LNCaP clone FGC (cell line): ENCODE measurements around the gene REN.
A peak's percentile ranks its signal among the peaks of the same experiment; 100 is the strongest.

Source experiments
- DNase-seq: peaks from one replicate; pipeline ENCODE4 v3.0.0-alpha.2; 2011; ENCODE audit warnings: low read depth
- H3K4me3 ChIP-seq: 2 replicates; pipeline ENCODE4 v1.5.1; 2011; ENCODE audit warnings: mild to moderate bottlenecking, low read depth, low read length, control low read depth
- TF ChIP-seq, protein P1 (sequence below): IDR thresholded peaks from 2 replicates; pipeline ENCODE4 v1.5.1; 2012; ENCODE audit warnings: mild to moderate bottlenecking; ENCODE audit not compliant: control insufficient read depth, insufficient read depth; ENCODE audit errors: extremely low read depth

REN gene

DNA sequence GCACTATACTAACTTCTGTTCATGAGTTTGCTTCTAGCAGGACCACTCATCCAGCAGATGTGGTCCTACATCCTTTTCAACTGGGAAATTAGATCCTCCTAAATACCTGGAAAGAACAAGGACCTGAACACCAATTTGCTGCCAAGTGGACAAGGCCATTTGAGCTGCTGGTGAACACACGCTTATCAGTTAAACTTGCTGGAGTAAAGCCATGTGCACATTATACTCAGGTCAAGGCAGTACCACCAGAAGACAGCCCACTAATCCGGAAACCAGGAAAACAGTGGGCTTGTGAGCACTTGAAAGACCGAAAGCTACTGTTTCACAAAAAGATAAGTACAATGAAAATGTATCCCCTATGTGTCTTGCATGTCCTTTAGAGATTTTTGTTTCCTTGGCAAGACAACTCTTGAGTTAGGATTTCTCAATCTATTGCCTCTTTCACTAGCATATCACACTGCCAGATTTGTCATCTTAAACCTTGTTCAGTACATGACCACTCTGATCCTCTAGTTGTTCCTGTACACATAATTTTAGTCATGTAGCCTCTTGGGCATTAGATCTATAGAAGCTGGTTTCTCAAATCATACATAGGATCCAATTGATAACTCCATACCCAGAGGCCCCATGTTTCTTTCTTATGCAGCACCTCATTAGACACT, 4.5 kb upstream of the REN start:
- TF ChIP-seq, protein P1, sequence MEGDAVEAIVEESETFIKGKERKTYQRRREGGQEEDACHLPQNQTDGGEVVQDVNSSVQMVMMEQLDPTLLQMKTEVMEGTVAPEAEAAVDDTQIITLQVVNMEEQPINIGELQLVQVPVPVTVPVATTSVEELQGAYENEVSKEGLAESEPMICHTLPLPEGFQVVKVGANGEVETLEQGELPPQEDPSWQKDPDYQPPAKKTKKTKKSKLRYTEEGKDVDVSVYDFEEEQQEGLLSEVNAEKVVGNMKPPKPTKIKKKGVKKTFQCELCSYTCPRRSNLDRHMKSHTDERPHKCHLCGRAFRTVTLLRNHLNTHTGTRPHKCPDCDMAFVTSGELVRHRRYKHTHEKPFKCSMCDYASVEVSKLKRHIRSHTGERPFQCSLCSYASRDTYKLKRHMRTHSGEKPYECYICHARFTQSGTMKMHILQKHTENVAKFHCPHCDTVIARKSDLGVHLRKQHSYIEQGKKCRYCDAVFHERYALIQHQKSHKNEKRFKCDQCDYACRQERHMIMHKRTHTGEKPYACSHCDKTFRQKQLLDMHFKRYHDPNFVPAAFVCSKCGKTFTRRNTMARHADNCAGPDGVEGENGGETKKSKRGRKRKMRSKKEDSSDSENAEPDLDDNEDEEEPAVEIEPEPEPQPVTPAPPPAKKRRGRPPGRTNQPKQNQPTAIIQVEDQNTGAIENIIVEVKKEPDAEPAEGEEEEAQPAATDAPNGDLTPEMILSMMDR = no peak
- no peak overlapping the region for H3K4me3 ChIP-seq
- DNase-seq = no peak

DNA sequence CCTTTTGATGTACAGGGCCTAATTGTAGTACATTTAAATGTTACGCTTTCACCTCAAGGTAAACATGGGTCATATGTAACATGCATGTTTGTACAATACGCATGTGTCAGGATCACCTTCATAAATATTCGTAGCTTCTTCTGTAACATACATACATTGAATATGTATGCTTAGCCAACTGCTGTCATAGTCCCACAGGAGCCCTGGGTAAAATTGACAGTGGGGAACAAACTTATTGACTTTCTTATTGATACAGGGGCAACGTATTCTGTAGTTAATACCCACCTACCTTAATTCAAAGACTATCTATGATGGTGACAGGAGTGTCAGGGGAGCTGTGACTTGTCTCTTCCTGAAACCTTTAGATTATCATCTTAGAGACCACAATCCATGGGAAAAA, 3.7 kb upstream of the REN start:
- TF ChIP-seq, protein P1 = no peak
- DNase-seq = no peak
- H3K4me3 ChIP-seq = no peak overlapping the region

DNA sequence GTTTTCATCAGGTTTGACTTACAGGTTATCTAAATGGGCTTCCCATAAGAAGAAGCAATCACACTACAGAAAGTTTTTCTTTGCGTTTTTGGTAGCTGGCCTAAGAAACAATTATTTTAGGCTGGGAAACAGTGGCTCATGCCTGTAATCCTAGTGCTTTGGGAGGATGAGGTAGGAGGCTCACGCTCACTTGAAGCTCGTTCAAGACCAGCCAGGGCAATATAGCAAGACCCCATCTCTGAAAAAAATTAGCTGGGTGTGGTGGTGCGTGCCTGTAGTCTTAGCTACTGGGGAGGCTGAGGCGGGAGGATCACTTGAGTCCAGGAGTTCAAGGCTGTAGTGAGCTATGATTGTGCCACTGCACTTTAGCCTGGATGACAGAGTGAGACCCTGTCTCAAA, 1.6 kb upstream of the REN start:
- no peak overlapping the region for H3K4me3 ChIP-seq
- no peak for DNase-seq
- TF ChIP-seq, protein P1 = no peak

DNA sequence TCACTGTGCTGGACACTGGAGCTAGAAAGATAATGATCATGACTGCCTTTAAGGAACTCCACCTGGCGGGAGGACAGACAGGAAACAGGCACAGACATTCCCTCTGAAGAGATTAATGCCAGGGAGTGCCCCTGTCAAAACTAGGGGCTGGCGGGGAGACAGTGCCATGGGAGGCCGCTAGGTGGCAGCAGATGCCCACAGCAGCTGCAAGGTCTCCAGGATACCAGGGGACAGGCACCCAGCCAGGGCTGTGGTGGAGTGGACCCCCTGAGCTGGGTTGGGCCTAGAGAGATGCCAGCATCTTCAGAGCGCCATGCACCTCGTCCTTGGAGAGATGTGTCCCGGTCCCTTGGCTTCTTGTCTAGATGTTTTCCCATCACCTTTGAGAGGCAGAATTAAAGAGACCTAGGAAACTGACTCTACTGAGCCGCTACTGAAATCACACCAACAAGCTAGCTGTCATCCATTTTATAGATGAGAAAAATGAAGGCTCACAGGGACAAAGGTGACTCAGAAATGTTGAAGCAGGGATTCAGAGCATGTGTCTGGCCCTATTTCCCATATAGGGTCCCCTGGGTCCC, 3.6 kb downstream of the REN start:
- H3K4me3 ChIP-seq = no peak overlapping the region
- TF ChIP-seq, protein P1 = peak; percentile 97
- peak; percentile 83 for DNase-seq

DNA sequence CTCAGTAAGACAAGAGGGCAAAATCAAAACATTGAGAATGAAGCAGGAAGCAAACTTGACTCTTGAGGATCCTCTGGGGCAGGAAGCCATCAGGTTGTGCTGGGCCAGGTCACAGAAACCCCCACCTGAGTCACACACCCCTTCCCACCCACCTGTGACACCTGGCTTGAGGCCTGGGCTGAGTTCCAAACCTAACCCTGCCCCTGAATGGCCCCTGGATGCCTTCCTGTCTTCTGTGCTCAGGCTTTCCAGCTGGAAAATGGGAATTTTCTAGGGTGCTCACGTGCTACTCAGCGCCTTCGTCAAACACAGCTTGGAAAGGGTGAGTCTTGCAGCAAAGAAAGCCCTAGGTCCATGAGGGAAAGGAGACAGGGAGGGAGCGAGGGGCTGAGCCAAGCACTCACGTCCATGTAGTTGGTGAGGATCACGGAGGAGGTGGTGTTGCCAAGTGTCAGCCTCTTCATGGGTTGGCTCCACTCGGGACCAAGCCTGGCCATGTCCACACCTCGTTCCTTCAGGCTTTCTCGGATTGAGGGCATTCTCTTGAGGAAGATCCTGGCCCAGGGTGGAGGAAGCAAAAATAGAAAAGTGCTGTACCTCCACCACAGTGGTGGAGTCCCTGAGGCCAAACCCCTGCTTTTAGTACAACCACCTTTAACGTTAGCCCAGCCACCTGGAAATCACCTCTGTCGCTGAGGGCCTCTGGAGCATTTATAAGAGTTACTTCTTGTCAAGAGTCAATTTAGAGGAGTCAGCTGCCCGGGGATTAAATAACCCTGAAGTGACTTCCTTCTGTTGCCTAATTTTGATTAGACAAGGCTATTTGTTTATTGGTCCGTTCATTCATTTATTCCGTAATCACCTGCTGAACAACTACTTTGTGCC, 4.3 kb downstream of the REN start:
- TF ChIP-seq, protein P1 = no peak
- no peak for DNase-seq

DNA sequence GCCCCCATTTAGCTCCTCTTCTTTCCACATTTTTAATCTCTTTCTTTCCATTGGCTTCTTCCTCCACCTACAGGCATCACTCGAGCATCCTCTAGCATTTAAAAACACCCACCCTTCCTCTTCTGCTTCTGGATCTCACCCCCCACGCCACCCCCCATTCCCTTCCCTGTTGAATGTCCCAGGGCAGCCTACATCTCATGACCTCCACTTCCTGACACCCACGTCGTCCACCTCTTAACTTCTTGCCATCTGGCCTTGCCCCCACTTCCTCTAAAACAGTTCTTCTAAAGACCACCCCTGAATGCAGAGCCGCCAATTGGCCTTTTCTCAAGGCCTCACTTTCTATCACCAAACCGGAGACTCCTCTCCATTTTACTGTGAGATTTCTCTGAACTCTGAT, 8.2 kb downstream of the REN start:
- TF ChIP-seq, protein P1 = no peak
- no peak overlapping the region for H3K4me3 ChIP-seq
- no peak for DNase-seq

More for the DNA sequence above, 4.3 kb downstream of the REN start:
- no peak overlapping the region for H3K4me3 ChIP-seq
